Tibial nerve (tissue), 4 donors: ENCODE measurements around the gene PIK3CA.

Experiments
- EP300 ChIP-seq, 2 donors: sonication (generic); formaldehyde crosslinking; IDR thresholded peaks; one replicate each; pipeline ENCODE4 v1.6.1; 2017; ENCODE audit warnings: antibody characterized with exemption in 2 of 2, mild to moderate bottlenecking in 1 of 2
- POLR2A ChIP-seq, 2 donors: fragments of 450-650 bp; IDR thresholded peaks; one replicate each; pipeline ENCODE4 v1.6.1; 2017; ENCODE audit warnings: antibody characterized with exemption in 2 of 2, mild to moderate bottlenecking in 2 of 2, moderate library complexity in 2 of 2
- TF ChIP-seq, protein P1 (sequence below), 5 experiments: fragments of 200-600 bp in 3 of 5; fragments of 450-650 bp in 2 of 5; sonication (generic) in 3 of 5; IDR thresholded peaks; one replicate each; pipeline ENCODE4 v1.5.1; 2016 to 2019; ENCODE audit warnings: antibody characterized with exemption in 5 of 5, mild to moderate bottlenecking in 3 of 5, moderate library complexity in 2 of 5

DNA sequence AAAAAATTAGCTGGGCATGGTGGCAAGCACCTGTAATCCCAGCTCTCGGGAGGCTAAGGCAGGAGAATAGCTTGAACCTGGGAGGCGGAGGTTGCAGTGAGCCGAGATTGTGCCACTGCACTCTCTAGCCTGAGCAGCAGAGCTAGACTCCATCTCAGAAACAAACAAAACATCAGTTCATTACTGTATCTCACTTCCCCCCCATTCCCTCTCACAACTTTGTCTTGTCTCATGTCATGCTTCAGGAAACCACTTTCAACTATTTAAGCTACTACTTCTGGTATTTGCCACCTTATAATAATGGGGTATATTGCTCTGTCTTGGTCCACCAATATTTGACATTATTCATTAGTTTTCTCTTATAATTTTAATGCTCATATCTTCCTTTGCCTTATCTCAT lies 26.2 kb downstream of the PIK3CA start:
- TF ChIP-seq, protein P1, sequence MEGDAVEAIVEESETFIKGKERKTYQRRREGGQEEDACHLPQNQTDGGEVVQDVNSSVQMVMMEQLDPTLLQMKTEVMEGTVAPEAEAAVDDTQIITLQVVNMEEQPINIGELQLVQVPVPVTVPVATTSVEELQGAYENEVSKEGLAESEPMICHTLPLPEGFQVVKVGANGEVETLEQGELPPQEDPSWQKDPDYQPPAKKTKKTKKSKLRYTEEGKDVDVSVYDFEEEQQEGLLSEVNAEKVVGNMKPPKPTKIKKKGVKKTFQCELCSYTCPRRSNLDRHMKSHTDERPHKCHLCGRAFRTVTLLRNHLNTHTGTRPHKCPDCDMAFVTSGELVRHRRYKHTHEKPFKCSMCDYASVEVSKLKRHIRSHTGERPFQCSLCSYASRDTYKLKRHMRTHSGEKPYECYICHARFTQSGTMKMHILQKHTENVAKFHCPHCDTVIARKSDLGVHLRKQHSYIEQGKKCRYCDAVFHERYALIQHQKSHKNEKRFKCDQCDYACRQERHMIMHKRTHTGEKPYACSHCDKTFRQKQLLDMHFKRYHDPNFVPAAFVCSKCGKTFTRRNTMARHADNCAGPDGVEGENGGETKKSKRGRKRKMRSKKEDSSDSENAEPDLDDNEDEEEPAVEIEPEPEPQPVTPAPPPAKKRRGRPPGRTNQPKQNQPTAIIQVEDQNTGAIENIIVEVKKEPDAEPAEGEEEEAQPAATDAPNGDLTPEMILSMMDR (IDR thresholded peaks at IDR 0.05) = no peak
- TF ChIP-seq EP300 (IDR thresholded peaks at IDR 0.05) (no peak), POLR2A (IDR thresholded peaks at IDR 0.05) (no peak)
